Brain microvascular endothelial cell (primary cell): ENCODE data around the gene CENPA.
"Not testable (repeated sequence)": the region's sequence is repeated elsewhere in the genome, so short reads cannot be mapped to it uniquely, and the experiment has no call there.

ENCODE experiments used
- DNase-seq: peaks from one replicate; pipeline ENCODE4 v3.0.0-alpha.2; 2020
- H3K27ac ChIP-seq: fragments of 250-450 bp; sonication (Bioruptor Pico); 2 replicates; pipeline ENCODE4 v1.5.1; 2020; ENCODE audit warnings: mild to moderate bottlenecking, moderate library complexity
- H3K27me3 ChIP-seq: fragments of 250-450 bp; sonication (Bioruptor Pico); replicated peaks from 2 replicates; pipeline ENCODE4 v1.5.1; 2020; ENCODE audit warnings: mild to moderate bottlenecking
- H3K36me3 ChIP-seq: fragments of 250-450 bp; sonication (Bioruptor Pico); replicated peaks from 2 replicates; pipeline ENCODE4 v1.5.1; 2020; ENCODE audit warnings: mild to moderate bottlenecking
- H3K4me3 ChIP-seq: 2 replicates; pipeline ENCODE4 v1.5.1; 2011; ENCODE audit warnings: low read depth, mild to moderate bottlenecking, control low read depth, low read length, moderate library complexity
- CTCF ChIP-seq: IDR thresholded peaks from 2 replicates; pipeline ENCODE4 v1.5.1; 2011; ENCODE audit warnings: low read depth, mild to moderate bottlenecking, moderate library complexity, low read length, control low read depth, inconsistent platforms; ENCODE audit errors: missing control alignments
- in situ Hi-C: cut with HindIII; loops from 2 replicates; pipeline ENCODE4 v1.10.0; 2017; ENCODE audit warnings: low sequenced_read_pairs, low pct_ligation_motif_present

CENPA gene

DNA sequence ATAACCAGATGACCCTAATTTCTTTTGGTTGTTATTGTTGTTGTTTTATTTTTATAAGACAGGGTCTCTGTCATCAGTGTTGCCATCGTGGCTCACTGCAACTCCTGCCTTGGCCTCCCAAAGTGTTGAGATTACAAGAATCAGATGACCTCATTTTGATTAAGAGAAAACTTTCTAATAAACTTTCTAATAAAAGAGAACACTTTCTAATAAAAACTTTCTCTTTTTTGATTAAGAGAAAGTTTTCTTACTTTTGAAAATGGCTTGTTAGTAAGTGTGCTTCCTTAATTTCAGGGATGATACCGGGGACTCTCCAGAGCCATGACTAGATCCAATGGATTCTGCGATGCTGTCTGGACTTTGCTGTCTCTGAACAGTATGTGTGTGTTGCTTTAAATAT is 7.7 kb downstream of the CENPA start:
- in situ Hi-C loops = no loop called here
- TF ChIP-seq CTCF = no peak
- Histone ChIP-seq H3K4me3 (no peak overlapping the region), H3K27me3 (no peaks in the 10 kb centered on the region), H3K36me3 (no peaks in the 10 kb centered on the region), H3K27ac (no peak overlapping the region)
- no peak for DNase-seq

GRCh38 chr2:26795135-26795534 is 9.3 kb downstream of the CENPA start:
- H3K27ac ChIP-seq, in situ Hi-C loops, H3K4me3 ChIP-seq, DNase-seq, H3K36me3 ChIP-seq, H3K27me3 ChIP-seq: not testable (repeated sequence)

- no peaks in the 10 kb centered on the region for H3K27me3 ChIP-seq
- H3K4me3 ChIP-seq = no peak overlapping the region
- TF ChIP-seq CTCF = no peak
- H3K27ac ChIP-seq = no peak overlapping the region
- no peaks in the 10 kb centered on the region for H3K36me3 ChIP-seq
- no peak for DNase-seq
- in situ Hi-C loops = no loop called here
These were observed 15.5 kb downstream of the CENPA start for GRCh38 chr2:26801328-26801727.

DNA sequence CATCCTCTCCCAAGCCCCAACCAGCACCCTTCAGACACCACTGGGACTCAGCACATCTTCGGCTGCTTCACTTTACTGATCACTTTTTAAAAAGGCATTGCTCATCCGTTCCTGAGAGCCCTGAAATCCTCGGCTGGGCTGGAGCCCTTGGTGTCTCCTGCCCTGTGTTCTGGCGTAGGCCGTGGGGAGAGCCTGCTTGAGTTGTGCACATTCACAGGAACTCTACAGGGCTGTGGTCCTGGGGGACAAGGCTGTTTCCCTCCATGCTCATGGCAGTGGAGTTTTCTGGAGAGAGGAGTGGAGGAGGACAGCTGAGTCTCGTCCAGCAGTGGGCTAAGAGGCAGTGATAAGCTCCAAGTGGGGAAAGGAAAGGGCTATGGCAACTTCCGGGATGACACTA is 15.9 kb downstream of the CENPA start:
- Histone ChIP-seq H3K4me3 (no peak overlapping the region), H3K27ac (no peak overlapping the region), H3K27me3 (no peaks in the 10 kb centered on the region), H3K36me3 (no peaks in the 10 kb centered on the region)
- no peak for DNase-seq
- in situ Hi-C loops = no loop called here
- no peak for TF ChIP-seq CTCF

- H3K27ac ChIP-seq = no peak overlapping the region
- DNase-seq = peak; percentile 56
- H3K27me3 ChIP-seq = no peaks in the 10 kb centered on the region
These were observed 19.4 kb downstream of the CENPA start for GRCh38 chr2:26805241-26805676.

DNA sequence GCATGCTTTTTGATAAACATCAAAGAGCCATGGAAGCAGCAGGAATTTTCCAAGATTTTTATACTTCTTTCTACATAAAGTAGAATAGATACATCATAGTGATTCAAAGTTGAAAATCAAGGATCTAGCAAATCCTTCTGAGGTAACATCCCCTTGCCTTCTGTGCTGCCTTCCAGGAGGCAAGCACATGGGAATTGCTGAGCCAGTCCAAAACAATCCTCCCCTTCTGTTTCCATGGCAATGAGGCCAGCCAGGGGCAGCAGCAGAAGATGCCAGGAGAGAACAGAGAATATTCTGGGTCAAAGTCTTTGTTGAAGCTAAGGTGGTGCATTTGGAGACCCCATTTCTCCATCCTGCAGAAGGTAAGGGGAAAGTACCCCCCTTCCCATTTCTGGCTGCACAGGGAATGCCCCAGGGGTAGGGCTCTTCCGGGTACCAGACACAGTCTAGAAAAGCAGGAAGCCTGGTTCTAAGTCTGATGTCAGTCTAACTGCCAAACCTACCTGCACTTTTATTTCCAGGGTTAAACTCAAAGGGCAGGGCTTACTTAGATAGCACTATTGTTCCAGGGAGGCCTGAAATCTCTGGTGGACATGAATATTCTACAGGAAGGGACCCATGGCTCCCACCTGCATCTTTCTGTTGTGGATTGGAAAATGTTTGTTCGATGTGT is 22.1 kb downstream of the CENPA start:
- no peak for TF ChIP-seq CTCF
- in situ Hi-C loops = no loop called here
- no peak overlapping the region for H3K27ac ChIP-seq
- no peaks in the 10 kb centered on the region for H3K36me3 ChIP-seq
- peaks cover 2% of the 10 kb centered on the region for H3K27me3 ChIP-seq
- H3K4me3 ChIP-seq = no peak overlapping the region
- DNase-seq = no peak

More at GRCh38 chr2:26805241-26805676, 19.4 kb downstream of the CENPA start:
- no peak for TF ChIP-seq CTCF
- Histone ChIP-seq H3K36me3 (no peaks in the 10 kb centered on the region), H3K4me3 (no peak overlapping the region)
- in situ Hi-C loops = no loop called here
